Measurements from ENCODE around the gene DNM1L. TPM values are rescaled to one million over a fixed set of nuclear protein-coding genes. Genes with fewer than 3 reads are reported as not detected.

Gene DNM1L
- total and polyA plus RNA-seq, 2 donors (not counting 3 experiments of a cell fraction or from before 2014, with no cell fraction given): 24.6 to 103 TPM

GRCh38 chr12:32776258-32776657 lies 97.2 kb downstream of the DNM1L start:
- no peaks in the 10 kb centered on the region for H3K36me3 ChIP-seq (ENCODE audit: control insufficient read depth in 2 of 2, extremely low read depth in 1 of 2, insufficient read depth in 2 of 2, low read length in 2 of 2)
- no peak overlapping the region for H3K4me2 ChIP-seq (ENCODE audit: insufficient read depth, low read length)
- no peak overlapping the region for H3K27ac ChIP-seq (ENCODE audit: insufficient read depth, low read depth, low read length)
- H3K4me3 ChIP-seq (replicated peaks in 1 of 3; ENCODE audit: insufficient read depth in 1 of 3, low read depth in 1 of 3, low read length in 3 of 3): no peak overlapping the region
- H3K27me3 ChIP-seq (ENCODE audit: control insufficient read depth in 2 of 2, insufficient read depth in 2 of 2, low read length in 2 of 2): peaks cover 26 to 30% of the 10 kb centered on the region in 2 experiments
- H3K9me1 ChIP-seq (replicated peaks; ENCODE audit: control insufficient read depth, extremely low read depth, insufficient read depth, low read length): no peaks in the 10 kb centered on the region
- ChIA-PET CTCF (no interaction called here), POLR2A (no interaction called here)
- dilution Hi-C loops (cut with MboI; ENCODE audit: extremely low pct_ligation_motif_present, low sequenced_read_pairs) (no loop called here), intact Hi-C loops (cut with micrococcal nuclease) (no loop called here)
- no peak for TF ChIP-seq GATA2 (IDR thresholded peaks at IDR 0.05; ENCODE audit: insufficient read depth, insufficient read length, low read depth, low read length)
- TF ChIP-seq FOS (IDR thresholded peaks at IDR 0.05; ENCODE audit: borderline replicate concordance, insufficient read depth, low read length): no peak
- no peak for TF ChIP-seq POLR2A (IDR thresholded peaks at IDR 0.05; ENCODE audit: low read depth, low read length)
- no peak for TF ChIP-seq EZH2 (IDR thresholded peaks at IDR 0.05; ENCODE audit: borderline replicate concordance, low read depth, low read length, severe bottlenecking)
- TF ChIP-seq POLR2AphosphoS5 (IDR thresholded peaks at IDR 0.05; ENCODE audit: insufficient read depth, low read depth, low read length): no peak
- TF ChIP-seq CTCF (IDR thresholded peaks at IDR 0.05; ENCODE audit: extremely low read depth in 1 of 2, insufficient read depth in 1 of 2, low read depth in 1 of 2, low read length in 2 of 2): no peak
- no peak for TF ChIP-seq JUN (IDR thresholded peaks at IDR 0.05; ENCODE audit: borderline replicate concordance, insufficient read depth, insufficient read length, low read depth)
- TF ChIP-seq MYC (IDR thresholded peaks at IDR 0.05; ENCODE audit: low read depth, low read length): no peak
- TF ChIP-seq, protein P1, sequence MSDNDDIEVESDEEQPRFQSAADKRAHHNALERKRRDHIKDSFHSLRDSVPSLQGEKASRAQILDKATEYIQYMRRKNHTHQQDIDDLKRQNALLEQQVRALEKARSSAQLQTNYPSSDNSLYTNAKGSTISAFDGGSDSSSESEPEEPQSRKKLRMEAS (IDR thresholded peaks at IDR 0.05; ENCODE audit: insufficient read depth, insufficient read length): no peak
- FAIRE-seq: no peak
- H3K9ac ChIP-seq (replicated peaks; ENCODE audit: extremely low read depth, insufficient read depth, low read length): no peak overlapping the region
- no peaks in the 10 kb centered on the region for H4K20me1 ChIP-seq (replicated peaks; ENCODE audit: control insufficient read depth, extremely low read depth, insufficient read depth, low read length)
- H2AFZ ChIP-seq (ENCODE audit: low read depth, low read length): no peak overlapping the region
- DNase-seq (ENCODE audit: low read depth, low spot score): no peak
- no peaks in the 10 kb centered on the region for H3K9me3 ChIP-seq (replicated peaks; ENCODE audit: control insufficient read depth, insufficient read depth, low read length)
- no TSS peak for BruUV-seq (replicated peaks)
- H3K4me1 ChIP-seq (ENCODE audit: control insufficient read depth, extremely low read depth, insufficient read depth, low read length): no peaks in the 10 kb centered on the region
- H3K79me2 ChIP-seq (ENCODE audit: control insufficient read depth, insufficient read depth, low read length): no peaks in the 10 kb centered on the region

All from endothelial cell of umbilical vein (primary cell).